Omental fat pad (tissue), 4 donors: ENCODE measurements around the gene PGM2L1. TPM values are rescaled to one million over a fixed set of nuclear protein-coding genes. Genes with fewer than 3 reads are reported as not detected.
"Not testable (repeated sequence)": the region's sequence is repeated elsewhere in the genome, so short reads cannot be mapped to it uniquely, and the experiment has no call there.

Source experiments
- ATAC-seq: fragments of 150-250 bp; one replicate; pipeline ENCODE4 v1.9.1; 2016; ENCODE audit warnings: mild to moderate bottlenecking, moderate library complexity; ENCODE audit not compliant: low FRiP score
- DNase-seq: peaks from one replicate; pipeline ENCODE4 v3.0.0-alpha.2; 2019; ENCODE audit warnings: low spot score
- CTCF ChIP-seq, 3 donors: fragments of 450-650 bp; IDR thresholded peaks; one replicate each; pipeline ENCODE4 v1.5.1; 2016 to 2017; ENCODE audit warnings: antibody characterized with exemption in 3 of 3, mild to moderate bottlenecking in 3 of 3, moderate library complexity in 2 of 3
- total RNA-seq, 4 donors: library from RNA; depleted of rRNA; stranded (reverse); fragments of >200 nt; gene quantifications; one replicate each; pipeline ENCODE4 v1.1.0, GENCODE V29; 2016

The PGM2L1 gene
- total RNA-seq, 4 donors from 2014 or later = 2.7 to 4.5 (median 3.1) TPM

DNA sequence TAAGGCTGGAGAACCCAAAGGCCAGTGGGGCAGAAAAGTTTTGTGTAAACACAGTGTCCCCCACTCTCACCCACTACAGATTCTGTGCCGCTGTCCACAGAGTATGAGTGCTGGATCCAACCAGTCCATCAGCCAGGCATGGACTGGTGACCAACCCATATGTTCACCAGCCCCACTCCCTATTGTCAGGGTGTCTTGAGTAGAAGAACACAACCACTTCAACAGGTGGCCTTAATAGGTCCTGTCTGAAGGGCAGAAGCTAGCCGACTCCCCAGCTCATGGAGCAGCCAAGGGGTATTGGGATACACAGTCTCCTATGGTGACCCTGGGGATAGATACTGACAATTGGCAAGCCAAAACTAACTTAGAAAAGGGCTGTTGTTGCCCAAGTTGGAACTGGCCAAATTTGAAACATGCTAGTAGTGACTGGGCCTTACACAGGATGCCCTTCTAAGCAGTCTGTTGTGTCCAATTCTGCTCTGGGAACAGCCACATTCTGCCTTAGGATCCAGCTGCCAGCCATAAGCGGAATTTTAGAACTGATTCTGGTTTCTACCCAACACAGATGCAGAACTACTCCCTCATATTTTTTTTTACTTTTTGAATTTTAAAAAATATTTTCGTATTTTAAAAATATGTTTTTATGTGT is 19.8 kb upstream of the PGM2L1 start:
- DNase-seq (no peak), ATAC-seq (peak; percentile 51)
- TF ChIP-seq CTCF (IDR thresholded peaks at IDR 0.05) = no peak

- ATAC-seq (no peak), DNase-seq (no peak)
- TF ChIP-seq CTCF (IDR thresholded peaks at IDR 0.05) = no peak
Observed at GRCh38 chr11:74417379-74417804, 19.2 kb upstream of the PGM2L1 start.

- not testable (repeated sequence) for ATAC-seq, DNase-seq
Observed at GRCh38 chr11:74416974-74417373, 18.7 kb upstream of the PGM2L1 start.

DNA sequence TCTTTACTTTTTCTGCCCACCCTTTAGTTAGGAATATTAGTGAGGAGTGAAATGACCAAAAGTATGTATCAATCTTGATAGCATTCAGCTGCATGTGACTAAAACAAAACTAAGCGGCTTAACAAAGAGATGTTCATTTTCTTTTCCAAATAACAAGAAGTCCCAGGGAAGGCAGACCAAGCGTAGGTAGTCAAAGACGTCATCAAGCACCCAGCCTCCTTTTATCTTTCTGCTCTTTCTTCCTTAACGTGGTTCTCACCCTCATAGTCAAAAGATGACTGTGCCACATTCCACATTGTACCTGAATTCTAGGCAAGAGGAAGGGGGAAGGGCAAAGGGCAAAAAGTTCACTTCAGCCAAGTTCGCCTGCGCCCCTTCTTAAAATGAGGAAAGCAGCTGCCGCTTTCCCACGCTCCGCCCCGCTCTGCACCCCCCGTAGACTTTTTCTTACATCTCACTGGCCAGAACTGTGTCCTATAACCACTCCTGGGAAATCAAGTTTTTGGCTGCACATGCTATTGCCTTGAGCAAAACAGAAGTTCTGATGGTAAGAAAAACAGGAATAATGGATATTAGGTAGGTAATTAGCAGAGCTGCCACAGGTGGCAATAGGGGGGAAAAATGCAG is 14.6 kb upstream of the PGM2L1 start:
- no peak for ATAC-seq
- TF ChIP-seq CTCF (IDR thresholded peaks at IDR 0.05) = no peak
- DNase-seq = no peak

GRCh38 chr11:74412321-74412720 is 14.1 kb upstream of the PGM2L1 start:
- TF ChIP-seq CTCF (IDR thresholded peaks at IDR 0.05) = no peak
- ATAC-seq (no peak), DNase-seq (no peak)

DNA sequence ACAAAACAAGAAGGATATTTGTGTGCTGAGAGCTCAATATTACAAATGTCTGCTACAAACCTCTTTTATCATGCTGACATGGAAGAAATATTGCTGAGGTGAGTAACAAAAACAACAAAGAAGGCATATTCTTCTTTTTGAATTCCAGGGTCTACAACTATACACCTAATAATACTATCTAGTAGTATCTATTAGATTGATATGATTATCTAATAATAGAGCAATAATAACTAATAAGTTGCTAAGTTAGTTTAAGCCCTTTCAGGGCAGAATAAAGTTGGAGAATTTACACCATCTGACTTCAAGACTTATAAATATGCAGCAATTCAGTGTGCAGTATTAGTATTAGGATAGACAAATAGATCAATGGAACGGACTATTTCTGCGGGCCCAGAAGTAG is 11.4 kb upstream of the PGM2L1 start:
- no peak for DNase-seq
- no peak for ATAC-seq
- TF ChIP-seq CTCF (IDR thresholded peaks at IDR 0.05) = no peak

DNA sequence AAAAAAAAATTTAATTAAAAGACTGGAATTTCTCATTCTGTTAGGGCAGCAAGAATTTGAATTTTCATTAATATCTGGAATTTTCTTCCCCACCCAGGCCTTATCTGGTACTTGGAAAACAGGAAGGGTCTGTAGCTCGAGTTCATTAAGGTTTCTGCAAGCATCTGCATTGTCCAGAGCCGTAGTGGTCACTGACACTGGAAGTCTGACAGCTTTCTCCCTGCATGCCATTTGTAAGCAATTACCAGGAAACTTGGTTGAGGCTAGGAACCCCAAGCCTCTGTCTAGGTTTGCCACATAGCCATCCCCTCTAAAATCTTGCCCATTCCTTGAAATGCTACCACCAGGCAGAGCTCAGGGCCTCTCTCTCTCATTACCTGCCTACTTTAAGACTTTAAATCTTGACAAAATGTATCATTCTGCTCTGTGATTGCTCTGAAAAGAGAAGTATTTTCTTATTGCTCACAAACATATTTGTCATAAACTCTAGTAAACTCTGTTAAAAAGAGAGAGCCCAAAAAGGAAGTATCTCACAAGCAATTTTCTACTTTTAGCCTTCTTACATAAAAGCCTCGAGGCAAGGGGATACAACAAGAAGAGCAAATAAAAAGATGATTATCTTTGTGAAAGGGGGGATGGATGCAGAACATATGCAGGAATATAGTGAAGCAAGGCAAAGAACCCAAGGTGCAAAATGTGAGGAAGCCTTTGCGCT is 5.5 kb upstream of the PGM2L1 start:
- ATAC-seq (no peak), DNase-seq (no peak)
- no peak for TF ChIP-seq CTCF (IDR thresholded peaks at IDR 0.05)
